ENCODE measurements around the gene PLEKHA7.

PLEKHA7 gene

GRCh38 chr11:16778876-16779275 lies 235.3 kb downstream of the PLEKHA7 start:
- DNase-seq (ENCODE audit: low read depth in 2 of 3, low spot score in 1 of 3): no peak

DNA sequence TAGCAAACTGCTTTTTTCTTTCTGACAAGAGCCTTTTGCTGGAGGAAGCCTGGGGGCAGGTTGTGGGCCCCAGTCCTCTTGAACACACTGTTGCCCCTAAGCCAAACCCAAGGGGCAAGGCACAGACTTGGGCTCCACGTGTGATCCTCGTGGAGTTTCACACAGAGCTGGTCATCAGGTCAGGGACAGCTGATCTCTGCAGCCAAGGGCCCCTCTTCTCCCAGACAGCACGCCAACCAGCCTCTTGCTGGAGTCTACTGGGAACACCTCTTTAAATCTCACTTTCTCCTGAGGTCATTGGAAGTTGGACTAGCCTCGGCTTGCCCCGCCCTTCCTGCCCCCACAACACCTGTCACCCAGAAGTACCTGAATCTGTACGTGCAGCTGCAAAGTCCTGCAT lies 235.9 kb downstream of the PLEKHA7 start:
- no peak for DNase-seq (ENCODE audit: low read depth in 2 of 3, low spot score in 1 of 3)

GRCh38 chr11:16777613-16777975 lies 236.6 kb downstream of the PLEKHA7 start:
- no peak for DNase-seq (ENCODE audit: low read depth in 2 of 3, low spot score in 1 of 3)

- DNase-seq (ENCODE audit: low read depth in 2 of 3, low spot score in 1 of 3): no peak
Measured at GRCh38 chr11:16776711-16777612, 237.3 kb downstream of the PLEKHA7 start.

- no peak for DNase-seq (ENCODE audit: low read depth in 2 of 3, low spot score in 1 of 3)
Measured at GRCh38 chr11:16775614-16776283, 238.5 kb downstream of the PLEKHA7 start.

DNA sequence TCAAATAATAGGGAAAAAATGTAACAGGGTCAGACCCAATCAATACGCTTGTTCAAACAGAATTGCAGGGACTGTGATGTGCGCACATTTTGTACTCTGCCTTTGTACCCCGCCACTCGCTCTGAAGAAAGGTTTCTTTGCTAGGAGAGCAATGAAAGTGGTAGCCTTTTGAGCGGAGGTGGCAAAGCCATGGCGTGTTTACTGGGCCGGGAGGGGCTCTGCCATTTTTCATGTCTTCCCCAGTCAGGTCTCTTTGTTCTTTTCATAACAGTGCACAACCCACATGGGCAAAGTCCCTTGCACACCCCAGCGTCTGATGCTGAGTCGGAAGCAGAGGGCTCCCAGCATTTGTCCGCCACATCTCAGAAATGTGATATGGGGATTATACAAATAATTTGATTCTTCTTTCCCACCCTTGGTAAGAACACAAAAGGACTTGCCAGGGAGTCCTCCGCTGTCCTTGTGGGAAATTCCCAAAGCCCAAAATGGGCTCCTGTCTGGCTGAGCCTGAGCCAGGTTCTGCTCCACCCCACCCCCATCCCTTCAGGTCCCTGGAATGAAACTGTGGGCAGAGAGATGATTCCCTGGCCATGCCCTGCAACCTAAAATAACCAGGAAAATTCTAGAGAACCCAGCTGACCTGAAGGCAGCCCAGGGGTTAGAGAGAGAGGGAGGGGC lies 239.1 kb downstream of the PLEKHA7 start:
- DNase-seq (ENCODE audit: low read depth in 2 of 3, low spot score in 1 of 3): no peak

DNA sequence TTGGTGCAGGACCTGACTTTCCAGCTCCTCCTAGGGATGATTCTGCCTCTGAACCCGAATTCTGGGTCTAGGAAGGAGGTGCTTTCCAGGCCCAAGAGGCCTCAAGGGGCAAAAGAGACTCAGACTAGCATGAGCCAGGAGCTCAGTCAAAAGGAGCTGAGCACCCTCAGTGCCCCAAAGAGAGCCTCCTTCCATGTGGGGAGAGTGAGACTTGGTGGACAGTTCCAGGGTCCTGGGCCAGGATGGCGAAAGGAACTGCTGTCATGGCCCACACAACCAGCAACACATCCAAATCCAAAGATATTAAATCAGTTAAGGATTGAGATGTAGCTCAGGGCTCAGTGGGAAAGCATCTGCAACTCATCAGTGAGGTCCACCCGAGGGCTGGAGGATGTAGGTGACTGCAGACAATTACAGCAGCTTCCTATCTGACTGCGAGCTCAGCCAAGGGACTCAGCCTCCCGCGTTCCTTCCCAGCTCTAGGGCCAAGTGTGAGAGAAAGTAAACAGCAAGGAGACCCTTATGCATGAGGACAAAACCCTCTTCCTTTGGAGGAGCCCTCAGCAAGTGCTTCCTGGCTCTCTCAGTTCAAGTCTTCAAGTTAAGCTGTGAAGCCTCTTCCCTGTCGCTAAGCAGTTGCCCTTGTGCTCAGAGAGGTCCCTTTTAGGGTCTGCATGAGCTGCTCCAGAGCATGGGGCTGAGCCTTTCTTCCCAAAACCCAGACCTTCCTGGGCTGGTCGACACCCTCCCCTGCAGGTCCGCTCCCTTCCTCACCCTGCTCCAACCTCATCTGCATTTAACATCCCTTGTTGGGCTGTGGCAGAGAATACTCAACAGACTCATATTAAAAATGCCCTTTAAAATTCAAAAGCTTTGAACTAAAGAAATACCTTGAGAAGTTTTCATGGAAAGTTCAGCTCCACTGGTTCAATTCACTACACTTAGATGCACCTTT lies 240.0 kb downstream of the PLEKHA7 start:
- no peak for DNase-seq (ENCODE audit: low read depth in 2 of 3, low spot score in 1 of 3)

DNA sequence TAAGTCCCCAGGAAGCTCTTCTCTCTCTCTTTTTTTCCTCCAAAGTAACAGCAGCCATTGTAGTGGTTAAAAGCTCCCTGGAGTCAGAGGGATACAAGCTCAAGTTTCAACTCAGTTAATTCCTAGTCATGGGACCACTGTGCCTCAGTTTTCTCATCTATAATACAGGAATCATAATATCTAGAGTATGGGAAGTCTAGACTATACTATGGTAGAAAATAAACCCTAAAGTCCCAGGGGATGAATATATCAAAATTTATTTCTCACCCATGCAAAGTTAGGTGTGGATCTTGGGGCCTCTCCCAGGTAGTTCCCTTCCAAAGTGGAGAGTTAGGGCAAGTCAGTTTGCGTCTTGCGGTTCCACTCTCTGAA lies 242.1 kb downstream of the PLEKHA7 start:
- no peak for DNase-seq (ENCODE audit: low read depth in 2 of 3, low spot score in 1 of 3)

- no peak for DNase-seq (ENCODE audit: low read depth in 2 of 3, low spot score in 1 of 3)
Measured at GRCh38 chr11:16771350-16772140, 242.7 kb downstream of the PLEKHA7 start.

GRCh38 chr11:16770016-16770415 lies 244.2 kb downstream of the PLEKHA7 start:
- no peak for DNase-seq (ENCODE audit: low read depth in 2 of 3, low spot score in 1 of 3)

DNA sequence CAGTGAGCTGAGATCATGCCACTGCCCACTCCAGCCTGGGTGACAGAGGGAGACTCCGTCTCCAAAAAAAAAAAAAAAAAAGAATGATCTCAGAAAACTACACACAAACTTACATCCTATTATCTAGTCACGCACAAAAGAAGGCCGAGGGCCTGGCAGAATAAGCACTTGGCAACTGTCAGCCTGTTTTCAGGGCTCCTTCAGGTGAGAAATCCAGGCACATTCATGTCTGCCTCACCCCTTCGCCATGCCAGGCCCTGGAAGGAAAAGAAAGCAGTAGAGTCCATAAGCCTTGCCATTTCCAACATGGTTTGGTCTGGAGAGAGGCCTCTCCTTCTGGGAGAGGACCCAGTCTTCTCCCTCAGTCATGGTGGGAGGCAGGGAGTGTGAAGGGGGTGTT lies 244.8 kb downstream of the PLEKHA7 start:
- no peak for DNase-seq (ENCODE audit: low read depth in 2 of 3, low spot score in 1 of 3)

- DNase-seq (ENCODE audit: low read depth in 2 of 3, low spot score in 1 of 3): no peak
Measured at GRCh38 chr11:16767957-16768356, 246.3 kb downstream of the PLEKHA7 start.

GRCh38 chr11:16767137-16767536 lies 247.1 kb downstream of the PLEKHA7 start:
- no peak for DNase-seq (ENCODE audit: low read depth in 2 of 3, low spot score in 1 of 3)

DNA sequence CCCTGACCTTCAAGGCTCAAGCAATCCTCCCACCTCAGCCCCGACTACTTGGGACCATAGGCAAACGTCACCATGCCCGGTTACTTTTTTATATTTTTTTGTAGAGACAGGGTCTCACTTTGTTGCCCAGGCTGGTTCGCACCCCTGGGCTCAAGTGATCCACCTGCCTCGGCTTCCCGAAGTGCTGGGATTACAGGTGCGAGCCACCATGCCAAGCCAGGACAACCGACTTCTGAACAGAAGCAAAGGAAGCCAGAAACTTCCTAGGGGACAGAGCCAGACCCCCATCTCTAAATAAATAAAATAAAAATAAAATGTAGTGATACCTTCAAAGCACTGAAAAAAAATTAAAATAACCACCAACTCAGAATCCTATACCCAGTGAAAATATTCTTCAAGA lies 249.3 kb downstream of the PLEKHA7 start:
- no peak for DNase-seq (ENCODE audit: low read depth in 2 of 3, low spot score in 1 of 3)

GRCh38 chr11:16763746-16764145 lies 250.5 kb downstream of the PLEKHA7 start:
- no peak for DNase-seq (ENCODE audit: low read depth in 2 of 3, low spot score in 1 of 3)

- DNase-seq (ENCODE audit: low read depth in 2 of 3, low spot score in 1 of 3): no peak
Measured at GRCh38 chr11:16759857-16760508, 254.2 kb downstream of the PLEKHA7 start.

DNA sequence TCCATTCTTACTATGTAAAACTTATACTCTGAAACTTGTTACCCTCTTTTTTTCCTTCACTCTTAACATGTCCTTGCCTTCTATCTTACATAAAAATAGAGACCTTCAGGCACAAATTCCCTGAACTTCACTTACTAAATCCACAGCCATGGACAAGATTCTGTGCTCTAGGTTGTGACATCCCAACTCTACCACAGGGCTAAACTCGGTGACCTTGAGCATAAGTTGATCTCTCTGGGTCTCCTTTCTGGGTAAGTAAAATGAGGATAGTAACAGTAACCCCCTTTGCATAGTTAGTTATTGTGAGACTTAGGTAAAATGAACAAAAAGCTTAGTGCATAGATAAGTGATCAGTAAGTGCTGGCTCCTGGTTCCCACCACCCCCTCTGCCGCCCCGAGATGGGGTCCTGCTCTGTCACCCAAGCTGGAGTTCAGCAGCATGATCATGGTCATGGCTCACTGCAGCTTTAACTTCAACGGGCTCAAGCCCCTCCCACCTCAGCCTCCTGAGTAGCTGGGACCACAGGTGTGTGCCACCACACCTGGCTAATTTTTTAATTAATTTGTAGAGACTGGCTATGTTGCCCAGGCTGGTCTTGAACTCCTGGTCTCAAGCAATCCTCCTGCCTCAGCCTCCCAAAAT lies 255.7 kb downstream of the PLEKHA7 start:
- no peak for DNase-seq (ENCODE audit: low read depth in 2 of 3, low spot score in 1 of 3)

DNA sequence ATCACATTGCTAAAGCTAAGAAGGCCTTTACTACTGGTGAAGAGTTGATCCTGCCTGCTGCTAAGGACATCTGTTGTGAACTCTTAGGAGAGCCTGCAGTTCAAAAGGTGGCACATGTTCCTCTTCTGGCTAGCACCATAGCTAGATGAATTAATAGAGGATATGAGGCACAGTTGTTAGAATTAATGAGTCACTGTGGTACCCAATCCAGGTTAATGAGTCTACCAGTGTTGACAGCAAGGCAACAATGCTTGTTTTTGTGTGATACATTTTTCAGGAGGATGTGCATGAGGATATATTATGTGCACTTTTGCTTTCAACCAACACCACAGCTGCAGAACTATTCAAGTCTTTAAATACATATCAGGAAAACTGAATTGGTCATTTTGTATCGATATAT lies 263.8 kb downstream of the PLEKHA7 start:
- no peak for DNase-seq (ENCODE audit: low read depth in 2 of 3, low spot score in 1 of 3)

DNA sequence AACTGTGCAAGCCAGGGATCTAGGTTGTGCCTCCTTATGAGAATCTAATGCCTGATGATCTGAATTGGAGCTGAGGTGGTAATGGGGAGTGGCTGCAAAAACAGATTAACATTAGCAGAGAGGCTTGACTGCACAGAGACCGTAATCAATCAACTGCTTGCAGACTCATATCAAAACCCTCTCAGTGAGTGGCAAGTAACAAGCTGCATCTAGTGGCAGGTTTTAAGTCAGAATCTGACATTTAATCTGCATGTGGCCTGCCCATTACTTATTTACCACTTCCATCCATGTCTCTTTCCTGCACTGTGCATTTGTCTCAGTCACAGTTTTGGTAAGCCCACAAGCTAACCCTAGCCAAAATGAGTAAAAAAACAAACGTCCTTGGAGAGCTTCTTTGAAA lies 264.5 kb downstream of the PLEKHA7 start:
- no peak for DNase-seq (ENCODE audit: low read depth in 2 of 3, low spot score in 1 of 3)

Measured in stimulated activated CD4-positive, alpha-beta T cell treated with anti-CD3 and anti-CD28 coated beads, Interleukin-12 subunit alpha, Interleukin-12 subunit beta, amount 100 ng/mL, for 48 hours (primary cell).